ENCODE data around the gene SKOR2. TPM values are rescaled to one million over a fixed set of nuclear protein-coding genes. Genes with fewer than 3 reads are reported as not detected.

SKOR2 gene
- total RNA-seq, 1 donor from 2014 or later: not detected

DNA sequence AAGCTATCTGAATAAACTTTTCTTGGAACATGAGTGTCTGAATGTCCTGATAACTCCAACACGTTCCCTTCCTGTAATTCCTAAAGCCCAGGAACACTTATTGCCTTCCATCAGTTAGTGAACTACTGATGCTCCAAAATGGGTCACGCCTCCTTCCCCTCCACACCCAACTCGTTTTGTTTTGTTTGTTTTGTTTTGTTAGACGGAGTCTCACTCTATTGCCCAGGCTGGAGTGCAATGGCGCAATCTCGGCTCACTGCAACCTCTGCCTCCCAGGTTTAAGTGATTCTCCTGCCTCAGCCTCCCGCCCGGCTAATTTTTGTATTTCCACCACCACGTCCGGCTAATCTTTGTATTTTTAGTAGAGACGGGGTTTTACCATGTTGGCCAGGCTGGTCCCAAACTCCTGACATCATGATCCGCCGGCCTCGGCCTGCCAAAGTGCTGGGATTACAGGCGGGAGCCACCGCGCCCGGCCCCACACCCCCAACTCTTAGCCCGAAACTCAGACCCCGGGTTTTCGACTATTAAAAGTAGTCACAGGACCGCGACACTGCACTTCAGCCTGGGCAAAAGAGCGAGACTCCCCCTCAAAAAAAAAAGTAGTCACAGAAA is 76.1 kb downstream of the SKOR2 start:
- TF ChIP-seq, protein P1, sequence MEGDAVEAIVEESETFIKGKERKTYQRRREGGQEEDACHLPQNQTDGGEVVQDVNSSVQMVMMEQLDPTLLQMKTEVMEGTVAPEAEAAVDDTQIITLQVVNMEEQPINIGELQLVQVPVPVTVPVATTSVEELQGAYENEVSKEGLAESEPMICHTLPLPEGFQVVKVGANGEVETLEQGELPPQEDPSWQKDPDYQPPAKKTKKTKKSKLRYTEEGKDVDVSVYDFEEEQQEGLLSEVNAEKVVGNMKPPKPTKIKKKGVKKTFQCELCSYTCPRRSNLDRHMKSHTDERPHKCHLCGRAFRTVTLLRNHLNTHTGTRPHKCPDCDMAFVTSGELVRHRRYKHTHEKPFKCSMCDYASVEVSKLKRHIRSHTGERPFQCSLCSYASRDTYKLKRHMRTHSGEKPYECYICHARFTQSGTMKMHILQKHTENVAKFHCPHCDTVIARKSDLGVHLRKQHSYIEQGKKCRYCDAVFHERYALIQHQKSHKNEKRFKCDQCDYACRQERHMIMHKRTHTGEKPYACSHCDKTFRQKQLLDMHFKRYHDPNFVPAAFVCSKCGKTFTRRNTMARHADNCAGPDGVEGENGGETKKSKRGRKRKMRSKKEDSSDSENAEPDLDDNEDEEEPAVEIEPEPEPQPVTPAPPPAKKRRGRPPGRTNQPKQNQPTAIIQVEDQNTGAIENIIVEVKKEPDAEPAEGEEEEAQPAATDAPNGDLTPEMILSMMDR (IDR thresholded peaks at IDR 0.05): no peak
- Mint-ChIP-seq H3K36me3 (ENCODE audit: low read depth) (no peaks in the 10 kb centered on the region), H3K4me3 (ENCODE audit: unreplicated experiment) (no peak overlapping the region), H3K9me3 (ENCODE audit: low read depth) (no peaks in the 10 kb centered on the region), H3K4me1 (ENCODE audit: low read depth) (peaks cover 8% of the 10 kb centered on the region), H3K27ac (ENCODE audit: unreplicated experiment) (no peak overlapping the region), H3K27me3 (ENCODE audit: low read depth) (no peaks in the 10 kb centered on the region)
- DNase-seq (ENCODE audit: low spot score): no peak

DNA sequence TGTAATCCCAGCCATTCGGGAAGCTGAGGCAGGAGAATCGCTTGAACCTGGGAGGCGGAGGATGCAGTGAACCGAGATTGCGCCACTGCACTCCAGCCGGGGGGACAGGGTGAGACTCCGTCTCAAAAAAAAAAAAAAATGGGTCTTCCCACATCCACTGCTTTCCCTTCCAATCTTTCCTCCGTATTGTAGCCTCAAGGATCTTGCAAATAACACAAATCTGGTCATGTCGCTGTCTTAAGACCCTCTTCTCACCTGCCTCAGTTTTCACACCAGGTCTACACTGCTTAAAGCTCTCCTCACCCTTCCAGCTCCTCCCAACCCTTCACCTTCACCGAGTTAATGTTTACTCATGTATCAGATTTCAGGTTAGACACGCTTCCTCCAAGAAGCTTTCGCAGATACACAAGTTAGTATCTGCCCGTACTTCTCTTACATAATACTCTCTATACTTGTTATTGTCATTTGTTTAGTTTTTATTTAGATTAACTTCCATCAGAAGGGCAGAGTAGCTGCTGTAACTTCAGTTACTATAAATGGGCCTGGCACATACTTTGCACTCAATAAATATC is 76.8 kb downstream of the SKOR2 start:
- H3K4me1 Mint-ChIP-seq (ENCODE audit: low read depth): peaks cover 8% of the 10 kb centered on the region
- H3K4me3 Mint-ChIP-seq (ENCODE audit: unreplicated experiment): no peak overlapping the region
- H3K27ac Mint-ChIP-seq (ENCODE audit: unreplicated experiment): no peak overlapping the region
- no peak for DNase-seq (ENCODE audit: low spot score)
- H3K36me3 Mint-ChIP-seq (ENCODE audit: low read depth): no peaks in the 10 kb centered on the region
- TF ChIP-seq, protein P1 (IDR thresholded peaks at IDR 0.05): no peak
- H3K27me3 Mint-ChIP-seq (ENCODE audit: low read depth): no peaks in the 10 kb centered on the region
- H3K9me3 Mint-ChIP-seq (ENCODE audit: low read depth): no peaks in the 10 kb centered on the region

DNA sequence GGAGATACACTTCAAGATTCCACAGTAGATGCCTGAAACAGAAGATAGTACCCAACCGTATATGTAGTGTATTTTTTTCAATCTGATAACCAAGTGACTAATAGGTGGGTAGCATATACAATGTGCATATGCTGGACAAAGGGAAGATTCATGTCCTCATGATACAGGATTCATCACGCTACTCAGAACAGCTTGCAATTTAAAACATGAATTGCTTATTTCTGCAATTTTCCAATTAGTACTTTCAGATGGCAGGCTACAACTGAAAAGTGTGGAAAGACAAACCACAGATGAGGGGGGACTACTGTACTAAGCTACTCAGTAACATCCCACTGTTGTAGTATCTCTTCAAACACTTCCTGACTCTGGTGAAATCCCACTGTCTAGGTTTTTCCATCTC is 79.0 kb downstream of the SKOR2 start:
- no peak for DNase-seq (ENCODE audit: low spot score)
- TF ChIP-seq, protein P1 (IDR thresholded peaks at IDR 0.05): no peak
- peaks cover 12% of the 10 kb centered on the region for H3K4me1 Mint-ChIP-seq (ENCODE audit: low read depth)
- no peak overlapping the region for H3K4me3 Mint-ChIP-seq (ENCODE audit: unreplicated experiment)
- H3K27me3 Mint-ChIP-seq (ENCODE audit: low read depth): no peaks in the 10 kb centered on the region
- H3K36me3 Mint-ChIP-seq (ENCODE audit: low read depth): no peaks in the 10 kb centered on the region
- no peak overlapping the region for H3K27ac Mint-ChIP-seq (ENCODE audit: unreplicated experiment)
- H3K9me3 Mint-ChIP-seq (ENCODE audit: low read depth): no peaks in the 10 kb centered on the region

DNA sequence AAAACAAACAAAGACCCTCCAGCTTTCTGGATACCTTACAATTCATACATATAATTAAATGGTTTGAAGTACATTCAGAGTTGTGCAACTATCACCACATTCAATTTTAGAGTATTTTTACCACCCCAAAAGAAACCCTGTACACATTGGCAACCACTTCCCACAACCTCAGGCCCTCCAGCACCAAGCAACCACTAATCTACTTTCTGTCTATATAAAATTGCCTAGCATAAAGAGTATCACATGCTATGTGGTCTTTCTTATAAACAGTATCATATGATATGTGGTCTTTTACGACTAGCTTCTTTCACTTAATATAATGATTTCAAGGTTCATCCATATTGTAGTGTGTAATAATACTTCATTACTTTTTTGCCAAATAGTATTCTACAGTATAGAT is 82.5 kb downstream of the SKOR2 start:
- no peak for DNase-seq (ENCODE audit: low spot score)

DNA sequence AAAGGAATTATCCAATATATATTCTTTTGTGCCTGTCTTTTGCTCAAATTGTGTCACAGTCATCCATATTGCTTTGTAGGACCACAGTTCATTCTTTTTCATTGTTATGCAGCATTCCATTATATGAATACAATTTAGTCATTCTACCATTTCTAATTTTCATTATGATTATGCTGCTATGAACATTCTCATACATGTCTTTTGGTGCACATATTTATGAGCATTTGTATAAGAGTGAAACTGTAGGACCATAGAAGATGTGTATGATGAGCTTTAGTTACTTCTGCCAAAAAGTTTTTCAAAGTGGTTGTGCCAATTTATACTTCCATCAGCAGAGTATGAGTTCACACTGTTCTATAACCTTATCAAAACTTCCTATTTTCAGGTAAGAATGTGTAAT is 83.0 kb downstream of the SKOR2 start:
- no peak overlapping the region for H3K4me3 Mint-ChIP-seq (ENCODE audit: unreplicated experiment)
- no peaks in the 10 kb centered on the region for H3K9me3 Mint-ChIP-seq (ENCODE audit: low read depth)
- H3K27me3 Mint-ChIP-seq (ENCODE audit: low read depth): no peaks in the 10 kb centered on the region
- no peak overlapping the region for H3K27ac Mint-ChIP-seq (ENCODE audit: unreplicated experiment)
- no peak for DNase-seq (ENCODE audit: low spot score)
- H3K36me3 Mint-ChIP-seq (ENCODE audit: low read depth): no peaks in the 10 kb centered on the region
- TF ChIP-seq, protein P1 (IDR thresholded peaks at IDR 0.05): no peak
- H3K4me1 Mint-ChIP-seq (ENCODE audit: low read depth): peaks cover 25% of the 10 kb centered on the region

More for the DNA sequence above, 82.5 kb downstream of the SKOR2 start:
- no peak overlapping the region for H3K27ac Mint-ChIP-seq (ENCODE audit: unreplicated experiment)
- no peaks in the 10 kb centered on the region for H3K9me3 Mint-ChIP-seq (ENCODE audit: low read depth)
- no peak overlapping the region for H3K4me3 Mint-ChIP-seq (ENCODE audit: unreplicated experiment)
- no peaks in the 10 kb centered on the region for H3K36me3 Mint-ChIP-seq (ENCODE audit: low read depth)
- TF ChIP-seq, protein P1 (IDR thresholded peaks at IDR 0.05): no peak
- peaks cover 23% of the 10 kb centered on the region for H3K4me1 Mint-ChIP-seq (ENCODE audit: low read depth)
- no peaks in the 10 kb centered on the region for H3K27me3 Mint-ChIP-seq (ENCODE audit: low read depth)

Data from chondrocyte (in vitro differentiated cells).